DND-41 (cell line): ENCODE results near the gene RNASEL.

Experiments
- ATAC-seq: fragments of 200-7000 bp; cut with Tn5 transposase; 3 replicates; pipeline ENCODE4 v1.9.1; 2021; ENCODE audit warnings: low read depth; ENCODE audit not compliant: insufficient read depth
- DNase-seq: peaks from one replicate; pipeline ENCODE4 v3.0.0-alpha.2; 2020
- H2AFZ ChIP-seq: 2 replicates; pipeline ENCODE4 v1.6.0; 2012; ENCODE audit warnings: low read depth, low read length
- H3K27ac ChIP-seq: 2 replicates; pipeline ENCODE4 v1.5.1; 2012; ENCODE audit warnings: low read length, inconsistent platforms
- H3K27me3 ChIP-seq: fragments of 200-600 bp; sonication (generic); 2 replicates; pipeline ENCODE4 v1.6.0; 2012; ENCODE audit warnings: low read length, mild to moderate bottlenecking, inconsistent platforms; ENCODE audit not compliant: insufficient read depth, poor library complexity
- H3K36me3 ChIP-seq: 2 replicates; pipeline ENCODE4 v1.5.1; 2012; ENCODE audit warnings: low read length, inconsistent platforms; ENCODE audit not compliant: insufficient read depth
- H3K4me1 ChIP-seq: 2 replicates; pipeline ENCODE4 v1.5.1; 2012; ENCODE audit warnings: mild to moderate bottlenecking, low read length; ENCODE audit not compliant: insufficient read depth
- H3K4me2 ChIP-seq: 2 replicates; pipeline ENCODE4 v1.6.0; 2012; ENCODE audit warnings: mild to moderate bottlenecking, moderate library complexity, low read length, inconsistent platforms; ENCODE audit not compliant: insufficient read depth
- H3K4me3 ChIP-seq, 2 experiments: fragments of 200-600 bp in 1 of 2; shearing (Covaris generic) in 1 of 2; 2 replicates each; pipeline ENCODE4 v1.5.1; 2012 to 2016; ENCODE audit warnings: inconsistent platforms in 2 of 2, low read length in 2 of 2, mild to moderate bottlenecking in 2 of 2, low read depth in 1 of 2, moderate library complexity in 1 of 2
- H3K79me2 ChIP-seq: 2 replicates; pipeline ENCODE4 v1.6.0; 2012; ENCODE audit warnings: low read length, inconsistent platforms; ENCODE audit not compliant: insufficient read depth
- H3K9ac ChIP-seq: 2 replicates; pipeline ENCODE4 v1.6.0; 2012; ENCODE audit warnings: low read depth, mild to moderate bottlenecking, inconsistent platforms, low read length, moderate library complexity
- H3K9me3 ChIP-seq: 2 replicates; pipeline ENCODE4 v1.5.1; 2012; ENCODE audit warnings: low read length, moderate library complexity, mild to moderate bottlenecking, inconsistent platforms; ENCODE audit not compliant: insufficient read depth, severe bottlenecking
- H4K20me1 ChIP-seq: 2 replicates; pipeline ENCODE4 v1.6.0; 2012; ENCODE audit warnings: low read length; ENCODE audit not compliant: insufficient read depth
- EZH2 ChIP-seq: IDR thresholded peaks from 3 replicates; pipeline ENCODE4 v1.6.1; 2012; ENCODE audit warnings: borderline replicate concordance, low read depth, mild to moderate bottlenecking, moderate library complexity, low read length, inconsistent platforms; ENCODE audit not compliant: severe bottlenecking
- TF ChIP-seq, protein P1 (sequence below): IDR thresholded peaks from 2 replicates; pipeline ENCODE4 v1.5.1; 2012; ENCODE audit warnings: borderline replicate concordance, low read length, moderate library complexity, mild to moderate bottlenecking; ENCODE audit not compliant: poor library complexity, severe bottlenecking; ENCODE audit errors: extremely low read depth

Gene RNASEL

GRCh38 chr1:182588500-182589396 lies at the start of gene RNASEL:
RNASEL (minus strand) TSS chr1:182589256; CDS start chr1:182586806, 2,450 bp downstream.
- no peak for TF ChIP-seq EZH2
- TF ChIP-seq, protein P1, sequence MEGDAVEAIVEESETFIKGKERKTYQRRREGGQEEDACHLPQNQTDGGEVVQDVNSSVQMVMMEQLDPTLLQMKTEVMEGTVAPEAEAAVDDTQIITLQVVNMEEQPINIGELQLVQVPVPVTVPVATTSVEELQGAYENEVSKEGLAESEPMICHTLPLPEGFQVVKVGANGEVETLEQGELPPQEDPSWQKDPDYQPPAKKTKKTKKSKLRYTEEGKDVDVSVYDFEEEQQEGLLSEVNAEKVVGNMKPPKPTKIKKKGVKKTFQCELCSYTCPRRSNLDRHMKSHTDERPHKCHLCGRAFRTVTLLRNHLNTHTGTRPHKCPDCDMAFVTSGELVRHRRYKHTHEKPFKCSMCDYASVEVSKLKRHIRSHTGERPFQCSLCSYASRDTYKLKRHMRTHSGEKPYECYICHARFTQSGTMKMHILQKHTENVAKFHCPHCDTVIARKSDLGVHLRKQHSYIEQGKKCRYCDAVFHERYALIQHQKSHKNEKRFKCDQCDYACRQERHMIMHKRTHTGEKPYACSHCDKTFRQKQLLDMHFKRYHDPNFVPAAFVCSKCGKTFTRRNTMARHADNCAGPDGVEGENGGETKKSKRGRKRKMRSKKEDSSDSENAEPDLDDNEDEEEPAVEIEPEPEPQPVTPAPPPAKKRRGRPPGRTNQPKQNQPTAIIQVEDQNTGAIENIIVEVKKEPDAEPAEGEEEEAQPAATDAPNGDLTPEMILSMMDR, result peak; percentile 8
- peak within 1 kb of the TSS; percentile 65 to 76 for H3K4me3 ChIP-seq
- H3K4me2 ChIP-seq, result peak within 1 kb of the TSS; percentile 72
- DNase-seq (peak; percentile 75), ATAC-seq (peak; percentile 93)
- no peaks in the 10 kb centered on the region for H4K20me1 ChIP-seq
- H3K4me1 ChIP-seq, result peaks cover 24% of the 10 kb centered on the region
- H3K9me3 ChIP-seq, result no peaks in the 10 kb centered on the region
- peak within 1 kb of the TSS; percentile 97 for H2AFZ ChIP-seq
- H3K9ac ChIP-seq, result peak within 1 kb of the TSS; percentile 85
- H3K27ac ChIP-seq, result peak within 1 kb of the TSS; percentile 98
- H3K79me2 ChIP-seq, result no peaks in the 10 kb centered on the region; the same call in 1 of the 2 replicates
- no peaks in the 10 kb centered on the region for H3K36me3 ChIP-seq
- H3K27me3 ChIP-seq, result no peaks in the 10 kb centered on the region

GRCh38 chr1:182637769-182638168 lies 48.7 kb upstream of the RNASEL start:
- Histone ChIP-seq H3K4me2 (no peak overlapping the region), H3K4me1 (no peaks in the 10 kb centered on the region), H3K27me3 (no peaks in the 10 kb centered on the region), H3K36me3 (no peaks in the 10 kb centered on the region), H2AFZ (no peak overlapping the region), H3K27ac (no peak overlapping the region), H4K20me1 (0 out of 2 replicates have a peak, but pooled peaks cover 3% of the 10 kb centered on the region), H3K4me3 (no peak overlapping the region), H3K79me2 (no peaks in the 10 kb centered on the region), H3K9ac (no peak overlapping the region), H3K9me3 (no peaks in the 10 kb centered on the region)
- TF ChIP-seq, protein P1, result no peak
- DNase-seq (no peak), ATAC-seq (no peak)

GRCh38 chr1:182635871-182636270 lies 46.8 kb upstream of the RNASEL start:
- H3K27me3 ChIP-seq, result no peaks in the 10 kb centered on the region
- no peaks in the 10 kb centered on the region for H3K4me1 ChIP-seq
- TF ChIP-seq, protein P1, result no peak
- TF ChIP-seq EZH2, result no peak
- H3K4me2 ChIP-seq, result no peak overlapping the region
- DNase-seq (no peak), ATAC-seq (no peak)
- no peak overlapping the region for H3K27ac ChIP-seq
- H3K4me3 ChIP-seq, result no peak overlapping the region
- 0 out of 2 replicates have a peak, but pooled peaks cover 3% of the 10 kb centered on the region for H4K20me1 ChIP-seq
- H3K9me3 ChIP-seq, result no peaks in the 10 kb centered on the region
- H3K79me2 ChIP-seq, result no peaks in the 10 kb centered on the region
- H3K9ac ChIP-seq, result no peak overlapping the region
- H3K36me3 ChIP-seq, result no peaks in the 10 kb centered on the region
- H2AFZ ChIP-seq, result no peak overlapping the region
